Measurements from ENCODE around the gene ADAMTS9.

GRCh38 chr3:64674591-64675076 is 13.2 kb downstream of the ADAMTS9 start:
- TF ChIP-seq CTCF (IDR thresholded peaks at IDR 0.05) (no peak), EP300 (IDR thresholded peaks at IDR 0.05; ENCODE audit: low read depth) (no peak), POLR2A (IDR thresholded peaks at IDR 0.05) (no peak), POLR2AphosphoS5 (IDR thresholded peaks at IDR 0.05) (no peak)
